HFFc6 (cell line): ENCODE data around the gene KMO. TPM values are rescaled to one million over a fixed set of nuclear protein-coding genes. Genes with fewer than 3 reads are reported as not detected.

Source experiments
- DNase-seq: peaks from one replicate; pipeline ENCODE4 v3.0.0-alpha.2; 2018
- H3K27ac Mint-ChIP-seq: 2 replicates; pipeline ENCODE4 v1.8.0; 2020; ENCODE audit warnings: mild to moderate bottlenecking, mixed read lengths
- H3K27me3 Mint-ChIP-seq: 2 replicates; pipeline ENCODE4 v1.8.0; 2021; ENCODE audit warnings: mild to moderate bottlenecking, moderate library complexity, mixed read lengths; ENCODE audit not compliant: insufficient read depth
- H3K36me3 Mint-ChIP-seq: 2 replicates; pipeline ENCODE4 v1.8.0; 2021; ENCODE audit warnings: low read depth, mixed read lengths
- H3K4me1 Mint-ChIP-seq: 2 replicates; pipeline ENCODE4 v1.8.0; 2020; ENCODE audit warnings: low read depth, mixed read lengths
- H3K4me3 Mint-ChIP-seq: 2 replicates; pipeline ENCODE4 v1.8.0; 2020; ENCODE audit warnings: mild to moderate bottlenecking, moderate library complexity, mixed read lengths
- H3K9me3 Mint-ChIP-seq: 2 replicates; pipeline ENCODE4 v1.8.0; 2020; ENCODE audit warnings: mild to moderate bottlenecking, mixed read lengths
- CTCF ChIP-seq: fragments of 200-600 bp; sonication (generic); IDR thresholded peaks from 2 replicates; pipeline ENCODE4 v1.5.0; 2021; ENCODE audit warnings: antibody characterized with exemption, mild to moderate bottlenecking
- total RNA-seq, 6 experiments: library from RNA; stranded (reverse); fragmentation: NEBNext Ultra II Directional; extraction: Animal tissue kit (Norgen Biotek cat#: 25700); gene quantifications; 2 replicates in 1 of 6; 3 replicates in 5 of 6; pipeline ENCODE4 v1.2.3, GENCODE V29; 2021

Gene KMO
- total RNA-seq, 6 experiments from 2014 or later: not detected

DNA sequence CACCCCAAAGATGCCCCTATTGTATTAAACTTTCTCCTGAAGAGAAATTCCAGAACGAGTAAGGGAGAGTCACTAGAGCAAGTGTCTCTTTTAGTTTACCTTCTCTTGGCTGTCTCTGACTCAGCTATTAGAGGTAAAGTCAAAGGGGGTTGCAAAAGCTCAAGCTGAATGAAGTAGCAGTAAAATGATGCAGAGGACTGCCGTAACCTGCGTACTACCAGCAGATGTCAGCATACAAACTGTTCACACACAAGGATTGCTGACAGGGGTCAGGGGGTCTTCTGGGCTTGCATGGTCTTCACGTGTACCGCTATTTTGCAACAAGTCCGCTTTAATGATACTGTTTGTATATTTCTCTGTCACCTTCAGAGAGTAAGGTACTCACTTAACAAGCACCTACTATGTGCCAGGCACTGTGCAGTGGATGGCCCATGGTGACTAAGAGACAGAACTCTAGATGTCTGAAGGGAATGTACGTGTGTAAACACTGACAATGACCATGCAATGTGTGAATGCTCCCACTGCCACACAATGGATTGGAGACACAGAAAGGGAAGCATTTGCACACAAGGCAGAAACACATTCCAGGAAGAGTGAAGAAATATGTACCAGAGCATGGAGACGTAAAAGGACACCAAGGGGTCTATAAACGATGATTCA lies 73.1 kb downstream of the KMO start:
- peak; percentile 51 for TF ChIP-seq CTCF
- Mint-ChIP-seq H3K9me3 (no peaks in the 10 kb centered on the region), H3K27ac (peak overlapping the region; percentile 13; the same call in 1 of the 2 replicates)

DNA sequence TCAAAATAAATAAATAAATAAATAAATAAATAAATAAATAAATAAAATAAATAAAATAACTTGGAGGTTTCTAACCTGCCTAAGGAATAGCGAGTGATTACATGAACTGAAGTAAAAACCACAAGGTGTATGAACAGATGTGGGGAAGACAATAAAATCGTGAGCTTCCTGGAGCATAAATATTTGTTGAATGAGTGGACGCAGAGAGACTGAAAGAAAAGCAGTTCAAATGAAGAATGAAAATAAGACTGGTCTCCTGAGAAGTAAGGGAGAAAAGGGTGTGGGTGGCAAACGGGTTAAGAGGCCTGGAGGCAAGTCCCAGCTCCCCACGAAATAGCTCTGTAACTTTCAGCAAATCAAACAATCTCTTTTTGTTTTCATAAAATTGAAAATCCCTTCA lies 74.4 kb downstream of the KMO start:
- DNase-seq: no peak
- H3K4me1 Mint-ChIP-seq: peaks cover 39% of the 10 kb centered on the region
- H3K27me3 Mint-ChIP-seq: peaks cover 2% of the 10 kb centered on the region; the same call in 1 of the 2 replicates
- no peaks in the 10 kb centered on the region for H3K9me3 Mint-ChIP-seq
- no peaks in the 10 kb centered on the region; the same call in 1 of the 2 replicates for H3K36me3 Mint-ChIP-seq
- TF ChIP-seq CTCF: no peak
- 0 out of 2 replicates have a peak overlapping the region, but pooled peaks have one; percentile 6 for H3K27ac Mint-ChIP-seq
- H3K4me3 Mint-ChIP-seq: no peak overlapping the region

More for the DNA sequence above, 73.1 kb downstream of the KMO start:
- Mint-ChIP-seq H3K36me3 (no peaks in the 10 kb centered on the region; the same call in 1 of the 2 replicates), H3K4me3 (no peak overlapping the region), H3K4me1 (peaks cover 48% of the 10 kb centered on the region), H3K27me3 (peaks cover 2% of the 10 kb centered on the region; the same call in 1 of the 2 replicates)
- DNase-seq: no peak

GRCh38 chr1:241607497-241607896 lies 75.3 kb downstream of the KMO start:
- no peak for TF ChIP-seq CTCF
- Mint-ChIP-seq H3K4me3 (no peak overlapping the region), H3K27ac (no peak overlapping the region), H3K4me1 (peaks cover 39% of the 10 kb centered on the region), H3K27me3 (no peaks in the 10 kb centered on the region; the same call in 1 of the 2 replicates), H3K36me3 (no peaks in the 10 kb centered on the region; the same call in 1 of the 2 replicates), H3K9me3 (no peaks in the 10 kb centered on the region)
- DNase-seq: no peak

GRCh38 chr1:241608379-241609033 lies 76.3 kb downstream of the KMO start:
- H3K4me3 Mint-ChIP-seq: peak overlapping the region; percentile 6; the same call in 1 of the 2 replicates
- H3K27me3 Mint-ChIP-seq: no peaks in the 10 kb centered on the region; the same call in none of the 2 replicates
- H3K9me3 Mint-ChIP-seq: no peaks in the 10 kb centered on the region
- H3K36me3 Mint-ChIP-seq: no peaks in the 10 kb centered on the region
- H3K27ac Mint-ChIP-seq: 0 out of 2 replicates have a peak overlapping the region, but pooled peaks have one; percentile 12
- TF ChIP-seq CTCF: no peak
- peaks cover 32% of the 10 kb centered on the region for H3K4me1 Mint-ChIP-seq
- peak; percentile 46 for DNase-seq

GRCh38 chr1:241610056-241610815 lies 78.1 kb downstream of the KMO start:
- H3K27me3 Mint-ChIP-seq: no peaks in the 10 kb centered on the region; the same call in none of the 2 replicates
- H3K4me3 Mint-ChIP-seq: no peak overlapping the region
- peaks cover 29% of the 10 kb centered on the region for H3K4me1 Mint-ChIP-seq
- no peak for TF ChIP-seq CTCF
- H3K9me3 Mint-ChIP-seq: no peaks in the 10 kb centered on the region
- H3K36me3 Mint-ChIP-seq: no peaks in the 10 kb centered on the region
- no peak overlapping the region for H3K27ac Mint-ChIP-seq
- no peak for DNase-seq
